Activated T-cell treated with anti-CD3 and anti-CD28 coated beads, Interleukin-2, amount 50 U/mL, for 72 hours (primary cell): ENCODE measurements around the gene ZSWIM6. TPM values are rescaled to one million over a fixed set of nuclear protein-coding genes. Genes with fewer than 3 reads are reported as not detected.
"Not testable (repeated sequence)": the region's sequence is repeated elsewhere in the genome, so short reads cannot be mapped to it uniquely, and the experiment has no call there.

Experiments
- ATAC-seq, 2 donors: fragments of 150-1000 bp; cut with Tn5 transposase; replicated peaks in 1 of 2; 2 replicates each; pipeline ENCODE4 v1.10.0; 2021; ENCODE audit warnings: moderate library complexity in 2 of 2, mild to moderate bottlenecking in 1 of 2
- DNase-seq, 2 donors: peaks; one replicate each; pipeline ENCODE4 v3.0.0; 2021 to 2022; ENCODE audit warnings: mixed read lengths in 1 of 2
- H3K27ac Mint-ChIP-seq: one replicate; pipeline ENCODE4 v1.8.0; 2022; ENCODE audit warnings: mild to moderate bottlenecking, moderate library complexity, mixed read lengths
- H3K27me3 Mint-ChIP-seq: one replicate; pipeline ENCODE4 v1.8.0; 2022; ENCODE audit warnings: low read depth, mixed read lengths
- H3K36me3 Mint-ChIP-seq, 2 donors: one replicate each; pipeline ENCODE4 v1.8.0; 2022; ENCODE audit warnings: mixed read lengths in 2 of 2, mild to moderate bottlenecking in 1 of 2; ENCODE audit not compliant: insufficient read depth in 2 of 2
- H3K4me1 Mint-ChIP-seq: one replicate; pipeline ENCODE4 v1.8.0; 2022; ENCODE audit warnings: low read depth, mixed read lengths
- H3K4me3 Mint-ChIP-seq, 2 donors: one replicate each; pipeline ENCODE4 v1.8.0; 2022; ENCODE audit warnings: mild to moderate bottlenecking in 2 of 2, mixed read lengths in 2 of 2, moderate library complexity in 2 of 2
- H3K9me3 Mint-ChIP-seq, 2 donors: one replicate each; pipeline ENCODE4 v1.8.0; 2022; ENCODE audit warnings: mixed read lengths in 2 of 2
- total RNA-seq, 2 donors: library from RNA; stranded (reverse); gene quantifications; one replicate each; pipeline ENCODE4 v1.2.3, GENCODE V29; 2022

ZSWIM6 gene
- total RNA-seq, 2 donors from 2014 or later = 6.9 to 8.6 TPM

DNA sequence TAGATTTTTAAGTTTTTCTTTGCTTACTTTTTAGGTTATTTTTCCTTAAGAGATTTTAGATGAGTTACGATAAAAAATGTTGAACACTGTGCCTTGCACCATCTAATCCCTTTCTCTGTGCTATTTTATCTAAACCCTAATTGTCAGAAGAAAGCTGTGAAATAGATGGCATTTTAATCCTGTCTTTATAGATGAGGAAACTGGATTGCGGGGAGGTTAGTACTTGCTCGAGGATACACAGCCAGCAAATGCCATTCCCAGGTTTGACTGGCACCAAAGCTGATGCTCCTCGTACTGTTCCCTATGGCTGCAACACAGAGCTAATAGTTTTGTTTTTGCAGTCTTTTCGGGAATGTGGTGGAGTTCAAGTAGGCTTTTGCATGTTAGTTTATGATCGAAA is 82.7 kb downstream of the ZSWIM6 start:
- Mint-ChIP-seq H3K4me3 (no peak overlapping the region), H3K27ac (no peak overlapping the region), H3K27me3 (no peaks in the 10 kb centered on the region)

DNA sequence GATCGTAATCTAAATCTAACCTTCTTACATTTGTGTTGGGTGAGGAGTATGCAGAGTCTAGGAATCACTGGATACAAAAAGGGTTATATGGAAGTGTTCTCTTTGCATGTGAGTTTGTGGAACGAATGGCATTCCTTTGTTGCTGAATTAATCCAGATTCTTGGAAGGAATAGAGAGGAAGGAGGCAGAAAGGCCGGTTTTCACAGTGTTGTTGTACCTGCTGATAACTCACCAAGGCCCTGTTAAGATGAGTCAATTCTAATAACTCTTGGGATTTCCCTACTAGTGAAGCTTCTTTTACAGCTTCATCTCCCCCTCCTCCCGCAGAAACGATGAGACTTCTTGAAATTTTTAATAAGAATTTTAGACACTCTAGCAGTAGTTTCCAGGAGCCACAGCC is 84.0 kb downstream of the ZSWIM6 start:
- Mint-ChIP-seq H3K9me3 (peaks cover 0 to under 1% of the 10 kb centered on the region in 2 donors), H3K4me3 (no peak overlapping the region), H3K4me1 (peaks cover 29% of the 10 kb centered on the region), H3K36me3 (peaks cover under 1 to 2% of the 10 kb centered on the region in 2 donors), H3K27me3 (no peaks in the 10 kb centered on the region), H3K27ac (no peak overlapping the region)
- DNase-seq = no peak
- peak in 1 of 2 donors; percentile 51 for ATAC-seq

More for the DNA sequence above, 82.7 kb downstream of the ZSWIM6 start:
- peaks cover 37% of the 10 kb centered on the region for H3K4me1 Mint-ChIP-seq
- DNase-seq (no peak), ATAC-seq (no peak)
- H3K36me3 Mint-ChIP-seq = no peaks in the 10 kb centered on the region
- H3K9me3 Mint-ChIP-seq = no peaks in the 10 kb centered on the region

- peaks cover 28% of the 10 kb centered on the region for H3K4me1 Mint-ChIP-seq
- H3K27ac Mint-ChIP-seq = no peak overlapping the region
- peaks cover 2 to 4% of the 10 kb centered on the region in 2 donors for H3K36me3 Mint-ChIP-seq
- DNase-seq (no peak), ATAC-seq (no peak)
- no peak overlapping the region for H3K4me3 Mint-ChIP-seq
- peaks cover 2 to 3% of the 10 kb centered on the region in 2 donors for H3K9me3 Mint-ChIP-seq
- no peaks in the 10 kb centered on the region for H3K27me3 Mint-ChIP-seq
Measured at GRCh38 chr5:61416420-61416819, 84.4 kb downstream of the ZSWIM6 start.

DNA sequence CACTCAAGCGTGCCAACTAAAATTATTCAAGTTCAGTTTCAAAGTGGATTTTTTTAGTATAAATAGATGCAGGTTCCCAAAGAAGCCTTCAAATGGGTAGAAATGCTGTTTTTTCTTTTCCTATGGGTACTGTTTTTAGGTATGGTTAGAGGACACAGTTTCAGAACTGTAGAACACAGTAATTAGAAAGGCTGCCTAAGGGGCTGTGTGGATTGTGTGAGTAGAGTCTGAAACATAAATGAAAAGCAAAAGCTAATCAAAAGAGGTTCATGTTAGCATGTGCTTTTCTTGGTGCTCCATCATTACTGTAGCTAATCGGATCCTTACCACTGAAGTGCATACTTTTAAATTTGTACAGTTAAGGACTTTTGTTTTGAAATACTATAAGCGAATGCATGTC is 85.3 kb downstream of the ZSWIM6 start:
- H3K4me1 Mint-ChIP-seq = peaks cover 28% of the 10 kb centered on the region
- DNase-seq = no peak

DNA sequence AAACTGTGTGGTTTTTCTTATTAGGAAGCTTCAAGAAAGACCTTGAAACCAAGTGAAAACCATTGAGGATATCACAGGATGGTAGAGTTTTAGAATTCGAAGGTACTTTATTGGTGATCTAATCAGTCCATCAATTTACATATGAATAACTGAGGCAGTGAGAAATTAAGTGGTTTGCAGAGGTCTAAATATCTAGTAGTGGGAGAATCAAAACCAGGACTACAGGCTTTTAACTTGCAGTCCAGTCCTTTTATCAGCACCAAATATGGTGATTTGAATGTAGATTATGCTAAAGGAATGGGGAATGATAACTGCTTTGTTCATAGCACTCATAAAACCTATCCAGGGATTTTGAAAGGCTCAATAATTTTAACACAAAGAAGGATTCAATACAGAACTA is 85.8 kb downstream of the ZSWIM6 start:
- H3K27ac Mint-ChIP-seq = no peak overlapping the region
- H3K4me3 Mint-ChIP-seq = no peak overlapping the region
- H3K27me3 Mint-ChIP-seq = no peaks in the 10 kb centered on the region

More for the DNA sequence above, 85.3 kb downstream of the ZSWIM6 start:
- H3K27me3 Mint-ChIP-seq = no peaks in the 10 kb centered on the region
- ATAC-seq = no peak
- no peak overlapping the region for H3K27ac Mint-ChIP-seq
- H3K9me3 Mint-ChIP-seq = peaks cover 5% of the 10 kb centered on the region in 2 donors
- H3K4me3 Mint-ChIP-seq = no peak overlapping the region
- peaks cover 4 to 10% of the 10 kb centered on the region in 2 donors for H3K36me3 Mint-ChIP-seq

DNA sequence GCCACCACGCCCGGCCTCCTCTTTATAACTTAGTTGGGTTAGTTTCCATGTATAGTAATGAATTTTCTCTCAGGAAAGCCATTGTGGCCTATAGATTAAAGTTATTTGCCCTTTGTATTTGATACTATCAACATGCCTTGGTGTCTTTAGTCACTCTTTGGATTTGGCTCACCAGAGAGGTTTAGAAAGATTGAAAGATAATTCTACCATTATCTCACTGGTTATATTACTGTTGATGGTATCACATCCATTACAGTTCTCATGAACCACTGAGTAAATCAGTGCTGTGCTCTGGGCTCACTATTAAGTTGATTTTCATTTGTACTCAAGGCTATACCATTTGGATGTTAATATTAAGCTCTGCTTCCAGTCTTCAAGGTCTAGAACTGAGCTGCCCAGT is 87.0 kb downstream of the ZSWIM6 start:
- ATAC-seq (peak in 1 of 2 donors; percentile 41), DNase-seq (no peak)
- Mint-ChIP-seq H3K4me3 (no peak overlapping the region), H3K27ac (no peak overlapping the region), H3K4me1 (peaks cover 28% of the 10 kb centered on the region), H3K36me3 (peaks cover 4 to 10% of the 10 kb centered on the region in 2 donors), H3K27me3 (no peaks in the 10 kb centered on the region), H3K9me3 (peaks cover 5% of the 10 kb centered on the region in 2 donors)

More for the DNA sequence above, 85.8 kb downstream of the ZSWIM6 start:
- DNase-seq (no peak), ATAC-seq (no peak)
- H3K36me3 Mint-ChIP-seq = peaks cover 4 to 10% of the 10 kb centered on the region in 2 donors
- H3K4me1 Mint-ChIP-seq = peaks cover 29% of the 10 kb centered on the region
- H3K9me3 Mint-ChIP-seq = peaks cover 5% of the 10 kb centered on the region in 2 donors

DNA sequence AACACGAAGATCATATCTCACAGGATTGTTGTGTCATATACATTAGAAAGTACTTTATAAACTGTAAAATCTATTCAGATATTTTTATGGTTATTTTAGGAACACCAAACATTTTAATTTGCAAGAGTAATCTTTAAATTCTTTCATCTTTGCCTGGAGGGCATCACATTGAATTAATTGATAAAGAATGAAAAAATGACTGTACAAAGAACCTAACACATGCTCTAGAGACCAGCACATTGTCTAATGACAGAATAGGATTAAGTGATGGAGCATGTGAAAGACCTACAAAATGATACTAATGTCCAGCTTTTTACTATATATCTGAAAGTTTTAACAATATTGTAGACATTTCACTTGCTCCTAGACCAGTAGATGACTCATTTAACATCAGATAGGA is 88.0 kb downstream of the ZSWIM6 start:
- Mint-ChIP-seq H3K4me1 (peaks cover 22% of the 10 kb centered on the region), H3K27ac (no peak overlapping the region)
- ATAC-seq = no peak

DNA sequence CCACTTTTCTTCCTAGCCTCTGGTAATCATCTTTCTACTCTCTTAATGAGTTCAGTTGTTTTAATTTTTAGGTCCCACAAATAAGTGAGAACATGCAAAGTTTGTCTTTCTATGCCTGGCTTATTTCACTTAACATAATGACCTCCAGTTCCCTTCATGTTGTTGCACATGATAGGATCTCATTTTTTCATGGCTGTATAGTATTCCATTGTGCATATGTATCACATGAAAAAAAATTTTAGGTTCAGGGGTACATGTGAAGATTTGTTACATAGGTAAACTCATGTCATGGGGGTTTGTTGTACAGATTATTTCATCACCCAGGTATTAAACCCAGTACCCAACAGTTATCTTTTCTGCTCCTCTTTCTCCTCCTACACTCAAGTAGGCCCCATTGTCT is 89.2 kb downstream of the ZSWIM6 start:
- not testable (repeated sequence) for H3K27me3 Mint-ChIP-seq, H3K27ac Mint-ChIP-seq, H3K4me1 Mint-ChIP-seq, H3K9me3 Mint-ChIP-seq, H3K4me3 Mint-ChIP-seq, DNase-seq, ATAC-seq, H3K36me3 Mint-ChIP-seq

More for the DNA sequence above, 88.0 kb downstream of the ZSWIM6 start:
- H3K4me3 Mint-ChIP-seq = no peak overlapping the region
- peaks cover 4 to 10% of the 10 kb centered on the region in 2 donors for H3K36me3 Mint-ChIP-seq
- H3K27me3 Mint-ChIP-seq = no peaks in the 10 kb centered on the region
- H3K9me3 Mint-ChIP-seq = peaks cover 5% of the 10 kb centered on the region in 2 donors
- no peak for DNase-seq

- ATAC-seq = no peak
- H3K27ac Mint-ChIP-seq = no peak overlapping the region
- peaks cover 6% of the 10 kb centered on the region for H3K4me1 Mint-ChIP-seq
- H3K9me3 Mint-ChIP-seq = peaks cover 5% of the 10 kb centered on the region in 2 donors
- DNase-seq = no peak
- H3K36me3 Mint-ChIP-seq = peaks cover 4 to 10% of the 10 kb centered on the region in 2 donors
- no peaks in the 10 kb centered on the region for H3K27me3 Mint-ChIP-seq
- H3K4me3 Mint-ChIP-seq = no peak overlapping the region
Measured at GRCh38 chr5:61423487-61424145, 91.6 kb downstream of the ZSWIM6 start.

DNA sequence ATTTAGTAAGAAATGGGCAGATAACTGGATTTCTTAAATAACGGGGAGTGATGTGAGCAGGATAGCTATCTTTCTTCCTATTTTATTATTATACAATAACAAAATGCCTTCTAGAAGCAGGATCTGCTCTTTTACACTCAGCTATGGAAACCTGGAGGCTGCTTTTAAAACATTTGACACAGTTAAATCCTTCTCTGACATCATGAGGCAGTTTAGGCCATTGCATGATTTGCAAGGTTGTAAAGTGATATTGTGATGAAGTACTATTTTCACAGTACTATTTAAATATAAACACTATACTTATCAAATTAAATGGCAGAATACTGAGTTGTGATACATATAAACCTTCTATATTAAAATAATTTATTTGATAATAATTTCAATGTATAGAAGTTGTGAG is 93.9 kb downstream of the ZSWIM6 start:
- no peak for DNase-seq
- Mint-ChIP-seq H3K9me3 (peaks cover 5% of the 10 kb centered on the region in 2 donors), H3K36me3 (peaks cover 6 to 8% of the 10 kb centered on the region in 2 donors), H3K27me3 (no peaks in the 10 kb centered on the region), H3K27ac (no peak overlapping the region), H3K4me3 (no peak overlapping the region), H3K4me1 (peaks cover 14% of the 10 kb centered on the region)
- ATAC-seq = no peak

DNA sequence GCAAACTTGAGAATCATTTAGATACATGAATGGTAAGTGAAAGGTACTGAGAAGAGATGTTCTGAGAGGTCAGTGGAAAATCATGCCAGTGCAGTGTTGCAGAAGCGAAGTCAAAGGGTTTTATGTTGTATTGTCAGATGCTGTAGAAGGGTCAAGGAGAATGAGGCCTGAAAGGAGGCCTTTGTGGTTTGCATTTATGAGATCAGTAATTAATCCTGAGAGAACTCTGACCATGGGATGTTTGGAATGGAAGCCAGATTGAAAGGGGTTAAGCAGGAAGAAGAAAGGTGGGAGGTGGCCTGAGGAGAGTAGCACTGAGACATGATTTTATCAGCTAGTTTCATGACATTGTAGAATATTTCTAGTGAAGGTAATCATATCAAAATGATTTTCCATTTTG is 97.8 kb downstream of the ZSWIM6 start:
- H3K4me1 Mint-ChIP-seq = peaks cover 8% of the 10 kb centered on the region
- ATAC-seq (no peak), DNase-seq (no peak)
- H3K27ac Mint-ChIP-seq = no peak overlapping the region
- H3K27me3 Mint-ChIP-seq = no peaks in the 10 kb centered on the region
- H3K9me3 Mint-ChIP-seq = no peaks in the 10 kb centered on the region
- H3K4me3 Mint-ChIP-seq = no peak overlapping the region
- H3K36me3 Mint-ChIP-seq = peaks cover 0 to 1% of the 10 kb centered on the region in 2 donors

GRCh38 chr5:61431923-61432620 is 100.0 kb downstream of the ZSWIM6 start:
- DNase-seq (no peak), ATAC-seq (no peak)
- no peak overlapping the region for H3K4me3 Mint-ChIP-seq
- H3K27ac Mint-ChIP-seq = no peak overlapping the region
- peaks cover 0 to 1% of the 10 kb centered on the region in 2 donors for H3K36me3 Mint-ChIP-seq
- peaks cover 0 to 2% of the 10 kb centered on the region in 2 donors for H3K9me3 Mint-ChIP-seq
- H3K27me3 Mint-ChIP-seq = no peaks in the 10 kb centered on the region
- peaks cover 8% of the 10 kb centered on the region for H3K4me1 Mint-ChIP-seq

- no peak for ATAC-seq
- Mint-ChIP-seq H3K36me3 (peaks cover 2 to 3% of the 10 kb centered on the region in 2 donors), H3K4me3 (no peak overlapping the region), H3K27me3 (no peaks in the 10 kb centered on the region), H3K27ac (no peak overlapping the region), H3K9me3 (peaks cover 2 to 5% of the 10 kb centered on the region in 2 donors), H3K4me1 (no peaks in the 10 kb centered on the region)
- no peak for DNase-seq
Measured at GRCh38 chr5:61435368-61435767, 103.3 kb downstream of the ZSWIM6 start.
